Stomach (tissue), 4 donors: ENCODE results near the gene PRR5L.

Source experiments
- EP300 ChIP-seq: sonication (generic); formaldehyde crosslinking; IDR thresholded peaks from one replicate; pipeline ENCODE4 v1.6.1; 2017; ENCODE audit warnings: antibody characterized with exemption
- POLR2A ChIP-seq, 4 donors: fragments of 450-650 bp; IDR thresholded peaks; one replicate each; pipeline ENCODE4 v1.6.1; 2016; ENCODE audit warnings: antibody characterized with exemption in 4 of 4, control low read depth in 2 of 4, mild to moderate bottlenecking in 1 of 4, moderate library complexity in 1 of 4

DNA sequence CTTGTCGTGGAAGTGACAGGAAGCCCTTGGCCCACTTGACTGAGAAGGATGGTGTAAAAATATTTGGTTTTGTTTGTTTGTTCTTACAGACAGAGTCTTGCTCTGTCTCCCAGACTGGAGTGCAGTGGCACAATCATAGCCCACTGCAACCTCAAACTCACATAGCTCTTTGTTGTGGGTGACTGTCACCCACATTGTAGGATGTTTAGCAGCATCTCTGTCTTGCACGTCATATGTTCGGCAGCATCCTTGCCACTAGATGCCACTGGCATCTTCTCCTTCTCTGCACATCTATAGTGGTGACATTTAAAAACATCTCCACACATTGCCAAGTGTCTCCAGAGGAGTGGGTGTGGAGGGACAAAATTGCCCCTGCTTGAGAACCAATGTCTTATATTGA is 56.8 kb downstream of the PRR5L start:
- TF ChIP-seq POLR2A (IDR thresholded peaks at IDR 0.05) (no peak), EP300 (no peak)
